NOMO-1 treated with DMSO at 0.1 percent for 48 hours (cell line): ENCODE data around the gene SIGLEC14.
"Not testable (repeated sequence)": the region's sequence is repeated elsewhere in the genome, so short reads cannot be mapped to it uniquely, and the experiment has no call there.

Experiments used
- DNase-seq: peaks from one replicate; lab custom pipeline; 2025; ENCODE audit not compliant: unreplicated experiment; lab: John Stamatoyannopoulos, UW

SIGLEC14 gene, protein sequence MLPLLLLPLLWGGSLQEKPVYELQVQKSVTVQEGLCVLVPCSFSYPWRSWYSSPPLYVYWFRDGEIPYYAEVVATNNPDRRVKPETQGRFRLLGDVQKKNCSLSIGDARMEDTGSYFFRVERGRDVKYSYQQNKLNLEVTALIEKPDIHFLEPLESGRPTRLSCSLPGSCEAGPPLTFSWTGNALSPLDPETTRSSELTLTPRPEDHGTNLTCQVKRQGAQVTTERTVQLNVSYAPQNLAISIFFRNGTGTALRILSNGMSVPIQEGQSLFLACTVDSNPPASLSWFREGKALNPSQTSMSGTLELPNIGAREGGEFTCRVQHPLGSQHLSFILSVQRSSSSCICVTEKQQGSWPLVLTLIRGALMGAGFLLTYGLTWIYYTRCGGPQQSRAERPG

DNA sequence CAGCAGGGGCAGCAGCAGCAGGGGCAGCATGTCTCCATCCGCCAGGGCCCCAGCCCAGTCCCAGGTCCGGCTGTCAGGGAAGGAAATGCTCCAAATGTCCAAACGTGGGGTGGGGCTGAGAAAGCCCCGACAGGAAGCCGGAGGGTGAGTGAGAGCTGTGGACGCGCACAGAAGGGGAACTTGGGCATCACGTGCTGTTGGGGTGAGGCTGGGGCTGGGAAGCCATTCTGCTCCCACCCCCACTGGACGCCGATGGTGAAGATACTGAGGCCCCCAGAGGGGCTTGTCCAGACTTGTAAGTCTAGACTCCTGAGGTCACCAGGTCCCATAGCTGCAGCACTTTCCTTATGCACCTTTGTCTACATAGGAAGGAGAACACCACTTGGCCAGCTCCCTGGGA lies at the start of gene SIGLEC14:
TSS of gene SIGLEC14 (minus strand) at position 96 of the 400 bp plus-strand sequence. CDS start at position 30, 66 bp downstream.
- not testable (repeated sequence) for DNase-seq

DNA sequence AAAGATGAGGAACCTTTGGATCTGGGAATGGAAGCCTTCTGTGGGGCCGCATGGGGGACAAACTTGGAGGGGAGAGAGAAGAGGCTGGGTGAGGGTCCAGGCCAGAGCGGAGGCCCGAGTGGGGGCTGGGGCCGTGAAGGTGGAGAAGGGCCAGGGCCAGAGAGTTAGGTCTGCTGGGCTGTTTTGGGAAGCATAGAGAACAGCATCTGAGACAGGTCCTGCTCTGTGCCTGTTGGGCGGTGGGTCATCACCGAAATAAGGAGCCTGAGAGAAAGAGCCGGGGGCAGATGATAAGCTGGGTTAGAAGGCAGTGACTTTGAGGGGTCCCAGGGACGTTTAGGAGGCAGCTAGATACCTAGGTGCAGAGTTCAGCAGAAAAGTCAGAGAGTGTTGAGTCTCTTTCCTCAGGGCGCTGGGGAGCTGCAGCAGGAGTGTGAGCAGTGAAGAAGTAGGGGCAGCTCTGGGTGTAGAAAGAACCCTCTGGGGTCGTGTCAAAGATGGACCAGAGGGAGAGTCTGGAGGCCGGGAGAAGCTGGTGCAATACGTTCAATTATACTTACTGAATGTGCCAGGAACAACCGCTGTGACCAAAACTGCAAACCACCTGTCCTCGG lies 49.2 kb upstream of the SIGLEC14 start:
- no peak for DNase-seq

DNA sequence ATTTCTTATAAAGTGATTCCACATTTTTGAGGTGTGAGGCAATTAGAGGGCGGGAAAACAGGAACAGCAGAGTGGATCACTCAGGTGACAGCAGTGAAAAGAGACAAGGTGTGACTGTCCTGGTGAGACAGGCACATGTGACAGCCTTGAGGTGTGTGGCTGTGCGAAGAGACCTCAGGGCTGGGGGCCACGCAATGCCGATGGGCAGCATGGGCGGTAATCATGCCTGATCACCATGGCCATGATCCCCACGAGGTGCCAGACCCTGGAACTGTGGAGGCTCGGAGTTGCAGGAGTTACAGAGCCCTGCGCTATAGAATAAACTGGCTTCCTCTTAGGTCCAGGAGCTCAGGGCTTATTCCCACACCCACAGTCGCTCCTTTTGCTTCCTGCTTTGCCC lies 48.5 kb upstream of the SIGLEC14 start:
- DNase-seq, result no peak

DNA sequence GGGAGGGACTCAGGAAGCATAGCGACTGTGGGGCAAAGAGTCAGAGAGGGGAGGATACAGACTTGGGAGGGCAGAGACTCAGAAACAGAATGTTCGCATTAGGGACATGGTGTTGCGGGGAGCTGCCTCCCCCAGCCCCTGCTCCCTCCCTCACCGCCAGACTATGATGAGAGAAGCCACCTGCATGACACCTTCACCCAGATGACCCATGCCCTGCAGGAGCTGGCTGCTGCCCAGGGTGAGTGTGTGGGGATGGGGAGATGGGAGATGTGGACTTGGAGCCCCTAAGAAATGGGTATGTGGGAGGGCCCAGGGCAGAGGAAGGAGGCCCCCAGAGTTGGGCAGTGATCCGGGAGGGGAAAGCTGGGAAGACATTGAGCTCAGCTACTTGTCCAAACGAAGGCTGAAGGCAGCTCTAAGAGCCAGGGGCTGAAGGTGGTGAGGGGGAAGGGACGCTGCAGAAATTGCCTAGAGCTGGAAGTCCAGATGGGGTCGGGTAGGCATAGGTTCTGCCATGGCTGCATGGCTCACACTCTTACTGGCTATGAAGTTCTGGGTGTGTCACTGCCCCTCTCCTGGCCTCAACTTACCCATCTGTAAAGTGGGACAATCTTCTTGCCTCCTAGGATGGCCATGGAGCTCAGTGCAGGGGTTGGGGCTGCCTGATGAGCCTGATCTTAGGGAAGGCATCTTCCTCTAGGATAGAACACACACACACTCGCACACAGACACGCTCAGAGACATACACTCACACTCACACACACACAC lies 47.9 kb upstream of the SIGLEC14 start:
- DNase-seq, result no peak

DNA sequence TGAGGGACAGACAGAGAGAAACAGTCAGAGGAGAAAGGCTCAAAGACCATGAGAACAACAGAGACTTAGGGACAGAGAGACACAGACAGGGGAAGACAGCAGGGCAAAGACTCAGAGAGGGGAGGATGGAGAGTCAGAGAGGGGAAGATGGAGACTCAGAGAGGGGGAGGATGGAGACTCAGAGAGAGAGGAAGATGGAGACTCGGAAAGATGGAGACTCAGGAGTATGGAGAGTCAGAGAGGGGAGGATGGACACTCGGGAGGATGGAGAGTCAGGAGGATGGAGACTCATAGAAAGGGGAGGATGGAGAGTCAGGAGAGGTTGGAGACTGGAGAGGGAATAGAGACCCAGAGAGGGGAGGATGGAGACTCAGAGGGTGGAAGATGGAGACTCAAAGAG lies 47.2 kb upstream of the SIGLEC14 start:
- DNase-seq, result no peak

DNA sequence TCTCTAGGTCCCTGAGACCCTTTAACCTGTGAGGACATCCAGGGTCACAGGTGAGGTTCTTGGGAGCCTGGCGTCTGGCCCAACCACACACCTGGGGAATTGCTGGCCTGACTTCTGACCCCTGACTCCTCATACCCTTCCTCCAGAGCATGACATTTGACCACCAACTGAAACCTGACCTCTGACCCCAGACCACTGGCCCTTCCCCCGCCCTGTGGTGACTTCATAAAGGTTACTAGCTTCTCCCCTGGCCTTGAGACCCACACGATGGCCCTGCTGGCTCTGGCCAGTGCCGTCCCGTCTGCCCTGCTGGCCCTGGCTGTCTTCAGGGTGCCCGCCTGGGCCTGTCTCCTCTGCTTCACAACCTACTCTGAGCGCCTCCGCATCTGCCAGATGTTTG lies 46.6 kb upstream of the SIGLEC14 start, which contains the start of gene SPACA6:
TSS of gene SPACA6 (plus strand) at position 71 of the 400 bp plus-strand sequence. CDS start at position 268, 197 bp downstream.
- DNase-seq, result no peak

DNA sequence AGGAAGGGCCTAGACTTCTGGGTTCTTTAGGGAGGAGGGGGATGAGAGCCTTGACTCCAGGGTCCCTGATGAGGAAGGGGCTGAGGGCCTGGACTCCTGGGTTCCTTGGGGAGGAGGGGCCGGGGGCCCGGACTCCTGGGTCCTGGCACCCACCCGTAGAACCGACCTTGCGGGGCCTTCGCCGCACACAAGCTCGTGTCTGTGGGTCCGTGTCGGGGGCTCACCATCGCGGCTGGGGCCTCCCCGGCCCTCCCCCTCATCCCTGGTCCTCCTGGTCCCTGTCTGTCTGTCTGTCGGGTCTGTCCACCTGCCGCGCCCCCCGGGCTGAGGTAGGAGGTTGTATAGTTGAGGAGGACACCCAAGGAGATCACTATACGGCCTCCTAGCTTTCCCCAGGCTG lies 45.8 kb upstream of the SIGLEC14 start:
- DNase-seq, result no peak

DNA sequence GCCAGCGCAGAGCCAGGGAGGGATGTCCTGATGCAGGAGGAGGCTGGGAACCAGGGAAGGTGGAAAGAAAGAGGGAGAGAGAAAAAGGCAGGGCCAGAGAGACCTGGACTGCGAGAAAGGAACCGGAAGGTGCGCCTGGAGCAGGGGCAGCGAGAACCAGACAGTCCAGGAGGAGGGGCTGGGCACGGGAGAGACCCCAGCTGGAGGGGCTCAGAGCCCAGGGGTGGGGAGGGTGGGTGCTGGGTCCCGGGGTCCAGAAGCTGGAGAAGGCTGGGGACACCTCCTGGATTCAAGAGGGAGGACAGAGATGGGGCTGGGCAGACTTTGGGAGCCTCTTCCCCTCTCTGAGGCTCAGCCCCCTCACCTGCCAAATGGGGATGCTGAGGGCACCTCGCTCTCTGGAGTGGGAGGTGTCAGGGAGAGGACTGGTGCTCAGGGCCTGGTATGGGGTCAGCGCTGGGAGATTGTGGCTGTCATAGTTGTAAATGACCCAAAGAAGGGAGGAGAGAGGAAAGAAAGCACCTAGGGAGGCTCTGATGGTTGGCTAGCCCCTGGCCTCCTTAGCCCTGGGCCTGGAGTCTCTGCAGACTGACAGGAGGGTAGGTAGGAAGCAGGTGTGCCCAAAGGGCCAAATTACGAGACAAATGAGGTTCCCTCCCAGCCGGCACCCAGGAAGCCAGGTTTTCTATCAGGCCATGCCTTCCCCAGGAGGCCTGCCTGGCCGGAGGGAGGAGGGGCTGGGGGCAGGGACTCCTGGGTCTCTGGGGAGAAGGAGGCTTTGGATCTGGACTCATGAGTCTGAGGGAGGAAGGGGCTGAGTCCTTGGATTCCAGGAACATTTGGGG lies 45.2 kb upstream of the SIGLEC14 start:
- no peak for DNase-seq

DNA sequence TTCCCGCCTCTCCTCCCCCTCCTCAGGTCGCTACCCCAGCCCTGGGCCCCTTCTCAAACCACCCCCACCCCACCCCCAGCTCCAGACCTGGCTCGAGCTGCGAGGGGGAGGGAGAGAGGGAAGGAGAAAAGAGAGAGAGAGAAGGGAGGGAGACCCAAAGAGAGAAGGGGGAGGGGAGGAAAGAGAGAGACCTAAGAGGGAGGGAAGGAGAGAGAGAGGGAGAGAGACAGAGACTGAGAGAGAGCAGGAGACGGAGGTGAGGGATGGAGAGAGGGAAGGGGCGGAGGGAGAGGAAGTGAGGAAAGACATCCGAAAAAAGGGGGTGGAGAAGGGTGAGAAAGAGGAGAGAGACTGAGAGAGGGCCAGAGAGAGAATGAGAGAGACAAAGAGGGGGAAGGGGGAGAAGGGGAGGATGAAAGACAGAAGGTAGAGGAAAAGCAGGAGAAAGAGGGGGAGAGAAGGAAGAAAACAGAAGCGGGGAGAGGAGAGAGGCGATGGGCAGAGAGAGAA lies 44.5 kb upstream of the SIGLEC14 start:
- peak; percentile 7 for DNase-seq

DNA sequence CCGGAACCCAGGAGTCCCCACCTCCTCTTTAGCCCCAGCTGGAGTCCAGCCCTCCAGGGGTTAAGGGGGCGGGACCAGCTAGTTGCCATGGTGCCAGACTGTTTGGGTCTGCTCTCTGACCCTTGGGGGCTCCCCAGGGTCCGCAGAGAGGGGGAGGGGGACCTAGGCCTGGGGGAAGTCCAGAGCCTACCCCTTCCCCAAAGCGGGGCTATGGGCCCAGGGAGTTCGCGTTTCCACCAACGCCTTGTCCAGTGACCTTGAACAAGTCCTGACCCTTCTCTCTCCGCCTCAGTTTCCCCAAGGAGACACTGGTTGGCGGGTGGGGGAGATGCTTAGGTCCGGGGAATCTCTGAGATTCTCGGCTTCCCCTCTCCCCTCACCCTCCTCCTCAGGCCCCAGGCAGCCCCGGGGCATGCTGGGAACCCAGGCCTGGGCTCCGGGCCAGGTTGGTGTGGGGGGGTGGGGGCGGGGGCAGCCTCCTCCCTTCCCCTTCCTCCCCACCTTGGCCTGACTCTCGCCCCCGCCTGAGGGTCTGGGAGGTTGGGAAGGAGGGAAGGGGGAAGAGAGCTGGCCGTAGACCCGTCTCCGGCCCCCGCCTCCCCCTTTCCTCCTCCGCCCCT lies 43.9 kb upstream of the SIGLEC14 start:
- peak; percentile 2 for DNase-seq

DNA sequence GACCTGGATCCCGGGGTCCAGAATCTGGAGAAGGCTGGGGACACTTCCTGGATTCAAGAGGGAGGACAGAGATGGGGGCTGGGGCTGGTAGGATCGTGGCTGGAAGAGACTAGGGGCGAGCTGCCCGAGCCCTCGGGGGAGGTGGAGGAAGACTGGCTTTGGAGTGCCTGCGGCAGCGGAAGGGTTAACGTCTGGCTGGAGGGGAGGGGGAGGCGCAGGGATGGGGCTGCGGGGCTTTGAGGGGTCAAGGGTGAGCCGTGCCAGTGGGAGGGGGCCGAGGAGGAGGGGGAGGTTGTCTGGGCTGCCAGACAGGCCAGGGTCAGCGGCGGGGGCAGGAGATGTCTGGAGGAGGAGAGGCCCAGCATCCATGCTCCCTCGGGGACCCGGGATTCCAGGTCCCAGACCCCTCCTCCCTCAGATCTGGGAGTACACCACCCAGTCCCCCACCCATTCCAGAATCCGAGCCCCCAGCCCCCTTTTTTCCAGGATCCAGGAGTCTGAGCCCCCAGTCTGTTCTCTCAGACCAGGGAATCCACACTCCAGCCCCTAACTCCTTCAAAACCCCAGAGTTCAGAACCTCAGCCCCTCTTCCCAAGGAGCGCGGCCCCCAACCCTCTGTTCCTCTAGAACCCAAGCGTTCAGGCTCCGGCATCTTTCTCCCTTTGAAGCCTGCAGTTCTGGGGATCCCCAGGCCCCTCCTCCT lies 43.3 kb upstream of the SIGLEC14 start:
- DNase-seq, result peak; percentile 13

DNA sequence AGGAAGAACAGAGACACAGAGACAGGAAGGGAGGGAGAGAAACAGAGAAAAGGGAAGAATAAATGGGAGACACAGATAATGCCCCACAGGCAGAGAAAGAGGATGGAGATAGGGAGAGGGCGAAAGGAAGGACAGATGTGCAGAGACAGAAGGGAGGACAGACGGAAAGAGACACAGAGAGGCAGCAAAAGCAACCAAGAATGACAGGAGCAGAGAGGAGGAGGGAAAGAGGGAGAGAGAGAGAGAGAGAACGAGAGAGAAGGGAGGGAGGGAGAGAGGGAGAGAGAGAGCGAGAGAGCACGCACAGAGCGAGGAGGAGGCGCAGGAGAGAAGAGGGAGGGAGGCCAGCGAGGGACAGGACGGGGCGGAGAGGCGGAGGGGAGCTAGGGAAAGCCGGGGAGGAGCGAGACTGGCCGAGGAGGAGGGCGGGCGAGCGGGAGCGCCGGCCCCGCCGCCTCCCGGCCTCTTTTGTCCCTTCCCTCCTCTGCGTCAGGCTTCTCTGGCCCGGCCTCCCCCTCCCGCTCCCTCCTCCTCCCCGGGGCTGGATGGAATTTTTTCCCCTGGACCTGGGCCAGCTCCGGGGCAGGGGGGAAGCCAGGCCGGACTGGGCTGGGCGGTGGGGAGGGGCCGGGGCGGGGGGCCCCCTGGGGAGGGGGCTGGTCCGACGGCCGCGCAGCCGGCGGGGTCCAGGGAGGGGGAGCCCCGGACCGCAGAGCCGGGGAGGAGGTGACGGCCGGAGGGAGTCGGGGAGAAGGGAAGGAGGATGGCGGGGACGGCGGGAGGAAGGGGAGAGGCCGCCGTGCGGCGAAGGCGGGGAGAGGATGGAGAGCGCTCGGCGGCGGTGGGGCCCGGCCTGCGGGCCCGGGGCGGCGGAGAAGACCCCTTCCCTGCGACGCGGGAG lies 42.3 kb upstream of the SIGLEC14 start:
- no peak for DNase-seq

DNA sequence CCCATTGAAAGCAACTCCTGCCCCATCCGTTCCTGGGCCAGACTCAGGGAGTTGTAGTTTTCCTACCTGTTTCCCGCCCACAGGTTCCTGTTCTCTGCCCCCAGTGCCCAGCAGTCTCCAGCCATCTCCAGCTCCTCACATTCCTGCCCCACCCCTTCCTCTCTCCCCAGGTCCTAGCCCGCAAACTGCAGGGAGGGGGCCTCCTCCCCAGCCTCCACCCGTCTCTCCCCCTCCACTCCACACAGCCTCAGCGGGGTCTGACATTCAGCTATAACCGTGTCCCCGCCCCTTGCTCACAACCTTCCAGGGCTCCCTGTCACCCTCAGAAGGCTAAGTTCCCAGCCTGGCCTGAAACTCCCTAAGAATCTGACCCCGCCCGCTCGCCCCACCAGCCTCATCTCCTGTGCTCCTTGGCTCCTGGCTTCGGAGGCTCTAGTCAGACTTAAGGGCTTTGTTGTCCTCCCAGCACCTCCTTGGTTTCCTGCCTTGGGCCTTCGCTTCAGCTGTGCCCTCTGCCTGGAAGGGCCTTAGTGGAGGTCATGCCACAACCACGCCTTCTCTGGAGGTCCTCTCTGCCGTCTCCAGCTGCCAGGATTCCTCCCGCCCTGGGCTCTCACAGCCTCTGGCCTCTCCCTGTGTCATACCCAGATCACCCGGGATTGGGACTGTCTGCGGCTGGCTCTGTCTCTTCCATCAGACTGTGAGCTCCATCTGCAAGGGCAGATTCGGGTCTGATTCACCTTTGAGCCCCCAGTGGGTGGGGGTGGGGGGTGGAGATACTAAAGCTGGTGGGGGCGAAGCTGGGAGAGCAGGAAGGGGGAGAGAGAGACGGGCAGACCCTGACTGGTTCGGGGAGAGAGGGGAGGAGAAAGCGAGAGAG lies 41.4 kb upstream of the SIGLEC14 start:
- no peak for DNase-seq

DNA sequence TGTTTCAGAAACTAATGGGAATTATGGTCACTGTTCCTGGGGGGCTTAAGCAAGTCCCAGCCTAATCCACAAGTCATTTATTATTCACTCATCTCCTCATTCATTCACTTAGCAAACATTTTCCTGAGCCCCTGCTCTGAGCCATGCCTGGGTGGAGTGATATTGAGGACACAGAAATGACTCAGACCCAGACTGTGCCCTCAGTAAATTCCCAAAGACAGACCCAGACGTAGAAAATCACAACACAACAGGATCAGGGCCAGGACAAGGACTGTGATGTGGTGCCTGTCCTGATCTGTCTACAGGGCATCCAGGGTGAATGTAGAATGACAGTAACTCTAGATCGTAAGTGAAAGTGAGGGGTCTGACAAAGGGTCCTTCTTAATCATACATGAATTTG lies 39.5 kb upstream of the SIGLEC14 start:
- no peak for DNase-seq

DNA sequence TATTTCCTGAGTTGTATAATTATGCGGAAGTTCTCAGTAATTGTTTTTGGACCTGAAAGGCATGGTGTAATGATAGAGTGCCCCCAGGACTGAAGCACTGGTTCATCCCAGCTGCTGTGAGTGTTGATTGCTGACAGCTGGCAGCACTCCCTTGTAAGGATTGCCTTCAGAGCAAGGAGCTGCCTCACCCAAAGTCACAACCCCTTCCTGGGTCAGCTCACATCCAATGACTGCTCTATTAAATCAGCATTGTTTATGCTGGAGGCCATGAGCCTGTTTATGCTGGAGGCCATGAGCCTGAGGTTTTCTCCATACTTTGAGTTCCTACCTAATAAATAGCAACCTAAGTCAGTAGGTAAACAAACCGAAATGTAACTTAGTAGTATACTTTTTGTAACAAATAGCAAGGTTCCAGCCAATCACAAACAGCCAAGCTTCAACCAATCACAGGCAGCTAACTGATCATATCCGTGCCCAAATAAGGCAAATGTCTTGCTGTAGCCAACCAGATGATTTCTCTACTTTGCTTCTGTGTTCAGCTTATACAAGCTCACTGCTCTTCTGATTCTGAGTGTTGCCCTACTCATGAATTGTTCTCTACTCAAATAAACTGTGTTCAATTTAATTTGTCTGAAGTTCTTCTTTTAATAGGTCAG lies 34.8 kb upstream of the SIGLEC14 start:
- peak; percentile 73 for DNase-seq

DNA sequence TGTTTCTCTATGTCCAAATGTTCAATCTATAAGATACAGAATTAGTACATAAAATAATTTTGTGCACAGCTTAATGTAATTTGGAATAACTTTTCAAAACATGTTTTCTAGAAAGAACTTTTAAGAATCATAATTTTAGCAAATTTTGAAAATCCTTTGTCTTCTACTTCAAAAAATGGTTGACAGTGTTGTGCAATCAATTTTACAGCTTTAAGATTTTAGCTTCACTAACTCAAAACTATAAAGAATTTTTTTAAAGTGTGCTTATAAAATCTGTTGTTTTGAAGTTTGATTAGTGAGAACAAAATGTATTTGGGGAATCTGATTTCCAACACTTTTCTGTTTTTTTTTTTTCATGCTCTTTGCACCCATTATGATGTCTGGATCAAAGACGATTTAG lies 33.8 kb upstream of the SIGLEC14 start:
- no peak for DNase-seq

DNA sequence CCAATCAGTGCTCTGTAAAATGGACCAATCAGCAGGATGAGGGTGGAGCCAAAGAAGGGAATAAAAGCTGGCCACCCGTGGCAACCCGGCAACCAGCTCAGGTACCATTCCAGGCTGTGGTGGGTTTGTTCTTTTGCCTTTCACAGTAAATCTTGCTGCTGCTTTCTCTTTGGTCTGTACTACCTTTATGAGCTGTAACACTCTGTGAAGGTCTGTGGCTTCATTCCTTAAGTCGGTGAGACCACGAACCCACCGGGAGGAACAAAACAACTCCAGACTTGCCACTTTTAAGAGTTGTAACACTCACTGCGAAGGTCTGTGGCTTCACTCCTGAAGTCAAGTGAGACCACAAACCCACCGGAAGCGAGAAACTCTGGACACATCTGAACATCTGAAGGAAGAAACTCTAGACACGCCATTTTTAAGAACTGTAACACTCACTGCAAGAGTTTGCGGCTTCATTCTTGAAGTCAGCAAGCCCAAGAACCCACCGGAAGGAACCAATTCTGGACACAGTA lies 30.0 kb upstream of the SIGLEC14 start:
- DNase-seq, result no peak
